ENCODE measurements around the gene ASB7.
A peak's percentile ranks its signal among the peaks of the same experiment; 100 is the strongest.

The ASB7 gene

GRCh38 chr15:100614918-100615317 lies 12.5 kb downstream of the ASB7 start:
- H3K9me3 ChIP-seq (ENCODE audit: control insufficient read depth in 2 of 2, low read length in 2 of 2), result no peaks in the 10 kb centered on the region
- no peaks in the 10 kb centered on the region for H3K27me3 ChIP-seq (ENCODE audit: control insufficient read depth in 2 of 2, insufficient read depth in 2 of 2, low read length in 2 of 2)

GRCh38 chr15:100615801-100616200 lies 13.4 kb downstream of the ASB7 start:
- no peaks in the 10 kb centered on the region for H3K9me3 ChIP-seq (ENCODE audit: control insufficient read depth in 2 of 2, low read length in 2 of 2)
- peaks cover 23 to 35% of the 10 kb centered on the region in 2 donors for H3K36me3 ChIP-seq (ENCODE audit: control insufficient read depth in 2 of 2, insufficient read depth in 2 of 2, low read length in 2 of 2)
- H3K4me1 ChIP-seq (ENCODE audit: control insufficient read depth in 2 of 2, insufficient read depth in 2 of 2, low read length in 2 of 2), result peaks cover 18 to 27% of the 10 kb centered on the region in 2 donors
- H3K4me3 ChIP-seq (ENCODE audit: low read length in 2 of 2), result no peak overlapping the region
- peak overlapping the region; percentile 56 to 69 for H3K27ac ChIP-seq (ENCODE audit: low read depth in 2 of 2, low read length in 2 of 2)
- no peaks in the 10 kb centered on the region for H3K27me3 ChIP-seq (ENCODE audit: control insufficient read depth in 2 of 2, insufficient read depth in 2 of 2, low read length in 2 of 2)
- no peak overlapping the region for H3K9ac ChIP-seq (ENCODE audit: low read depth in 1 of 2, low read length in 2 of 2)

More at GRCh38 chr15:100614918-100615317, 12.5 kb downstream of the ASB7 start:
- peaks cover 20 to 32% of the 10 kb centered on the region in 2 donors for H3K36me3 ChIP-seq (ENCODE audit: control insufficient read depth in 2 of 2, insufficient read depth in 2 of 2, low read length in 2 of 2)
- peak overlapping the region; percentile 69 to 80 for H3K27ac ChIP-seq (ENCODE audit: low read depth in 2 of 2, low read length in 2 of 2)
- H3K4me1 ChIP-seq (ENCODE audit: control insufficient read depth in 2 of 2, insufficient read depth in 2 of 2, low read length in 2 of 2), result peaks cover 18 to 27% of the 10 kb centered on the region in 2 donors
- no peak overlapping the region for H3K4me3 ChIP-seq (ENCODE audit: low read length in 2 of 2)
- no peak overlapping the region for H3K9ac ChIP-seq (ENCODE audit: low read depth in 1 of 2, low read length in 2 of 2)

GRCh38 chr15:100616700-100617099 lies 14.3 kb downstream of the ASB7 start:
- Histone ChIP-seq H3K9me3 (ENCODE audit: control insufficient read depth in 2 of 2, low read length in 2 of 2) (no peaks in the 10 kb centered on the region), H3K36me3 (ENCODE audit: control insufficient read depth in 2 of 2, insufficient read depth in 2 of 2, low read length in 2 of 2) (peaks cover 20 to 30% of the 10 kb centered on the region in 2 donors), H3K4me1 (ENCODE audit: control insufficient read depth in 2 of 2, insufficient read depth in 2 of 2, low read length in 2 of 2) (peaks cover 18 to 27% of the 10 kb centered on the region in 2 donors), H3K27ac (ENCODE audit: low read depth in 2 of 2, low read length in 2 of 2) (no peak overlapping the region), H3K9ac (ENCODE audit: low read depth in 1 of 2, low read length in 2 of 2) (no peak overlapping the region), H3K4me3 (ENCODE audit: low read length in 2 of 2) (no peak overlapping the region), H3K27me3 (ENCODE audit: control insufficient read depth in 2 of 2, insufficient read depth in 2 of 2, low read length in 2 of 2) (no peaks in the 10 kb centered on the region)

GRCh38 chr15:100623301-100623700 lies 20.9 kb downstream of the ASB7 start:
- Histone ChIP-seq H3K27ac (ENCODE audit: low read depth in 2 of 2, low read length in 2 of 2) (no peak overlapping the region), H3K4me1 (ENCODE audit: control insufficient read depth in 2 of 2, insufficient read depth in 2 of 2, low read length in 2 of 2) (no peaks in the 10 kb centered on the region), H3K4me3 (ENCODE audit: low read length in 2 of 2) (no peak overlapping the region), H3K27me3 (ENCODE audit: control insufficient read depth in 2 of 2, insufficient read depth in 2 of 2, low read length in 2 of 2) (no peaks in the 10 kb centered on the region), H3K9ac (ENCODE audit: low read depth in 1 of 2, low read length in 2 of 2) (no peak overlapping the region), H3K36me3 (ENCODE audit: control insufficient read depth in 2 of 2, insufficient read depth in 2 of 2, low read length in 2 of 2) (peaks cover 15 to 17% of the 10 kb centered on the region in 2 donors), H3K9me3 (ENCODE audit: control insufficient read depth in 2 of 2, low read length in 2 of 2) (no peaks in the 10 kb centered on the region)

- Histone ChIP-seq H3K9me3 (ENCODE audit: control insufficient read depth in 2 of 2, low read length in 2 of 2) (no peaks in the 10 kb centered on the region), H3K36me3 (ENCODE audit: control insufficient read depth in 2 of 2, insufficient read depth in 2 of 2, low read length in 2 of 2) (peaks cover 20 to 30% of the 10 kb centered on the region in 2 donors), H3K4me1 (ENCODE audit: control insufficient read depth in 2 of 2, insufficient read depth in 2 of 2, low read length in 2 of 2) (no peaks in the 10 kb centered on the region), H3K27me3 (ENCODE audit: control insufficient read depth in 2 of 2, insufficient read depth in 2 of 2, low read length in 2 of 2) (no peaks in the 10 kb centered on the region), H3K9ac (ENCODE audit: low read depth in 1 of 2, low read length in 2 of 2) (no peak overlapping the region), H3K27ac (ENCODE audit: low read depth in 2 of 2, low read length in 2 of 2) (no peak overlapping the region), H3K4me3 (ENCODE audit: low read length in 2 of 2) (no peak overlapping the region)
Observed at GRCh38 chr15:100627789-100628395, 25.5 kb downstream of the ASB7 start.

- peaks cover 20 to 31% of the 10 kb centered on the region in 2 donors for H3K36me3 ChIP-seq (ENCODE audit: control insufficient read depth in 2 of 2, insufficient read depth in 2 of 2, low read length in 2 of 2)
- H3K4me1 ChIP-seq (ENCODE audit: control insufficient read depth in 2 of 2, insufficient read depth in 2 of 2, low read length in 2 of 2), result no peaks in the 10 kb centered on the region
- no peak overlapping the region for H3K27ac ChIP-seq (ENCODE audit: low read depth in 2 of 2, low read length in 2 of 2)
- H3K9me3 ChIP-seq (ENCODE audit: control insufficient read depth in 2 of 2, low read length in 2 of 2), result no peaks in the 10 kb centered on the region
- H3K9ac ChIP-seq (ENCODE audit: low read depth in 1 of 2, low read length in 2 of 2), result no peak overlapping the region
- H3K27me3 ChIP-seq (ENCODE audit: control insufficient read depth in 2 of 2, insufficient read depth in 2 of 2, low read length in 2 of 2), result no peaks in the 10 kb centered on the region
- H3K4me3 ChIP-seq (ENCODE audit: low read length in 2 of 2), result no peak overlapping the region
Observed at GRCh38 chr15:100628746-100629145, 26.4 kb downstream of the ASB7 start.

- H3K27me3 ChIP-seq (ENCODE audit: control insufficient read depth in 2 of 2, insufficient read depth in 2 of 2, low read length in 2 of 2), result no peaks in the 10 kb centered on the region
- H3K9ac ChIP-seq (ENCODE audit: low read depth in 1 of 2, low read length in 2 of 2), result no peak overlapping the region
- H3K27ac ChIP-seq (ENCODE audit: low read depth in 2 of 2, low read length in 2 of 2), result no peak overlapping the region
- no peaks in the 10 kb centered on the region for H3K9me3 ChIP-seq (ENCODE audit: control insufficient read depth in 2 of 2, low read length in 2 of 2)
- peaks cover 0 to 7% of the 10 kb centered on the region in 2 donors for H3K4me1 ChIP-seq (ENCODE audit: control insufficient read depth in 2 of 2, insufficient read depth in 2 of 2, low read length in 2 of 2)
- peaks cover 20 to 31% of the 10 kb centered on the region in 2 donors for H3K36me3 ChIP-seq (ENCODE audit: control insufficient read depth in 2 of 2, insufficient read depth in 2 of 2, low read length in 2 of 2)
- no peak overlapping the region for H3K4me3 ChIP-seq (ENCODE audit: low read length in 2 of 2)
Observed at GRCh38 chr15:100631831-100632230, 29.4 kb downstream of the ASB7 start.

- H3K9ac ChIP-seq (ENCODE audit: low read depth in 1 of 2, low read length in 2 of 2), result no peak overlapping the region
- H3K27ac ChIP-seq (ENCODE audit: low read depth in 2 of 2, low read length in 2 of 2), result no peak overlapping the region
- no peaks in the 10 kb centered on the region for H3K9me3 ChIP-seq (ENCODE audit: control insufficient read depth in 2 of 2, low read length in 2 of 2)
- peaks cover under 1 to 10% of the 10 kb centered on the region in 2 donors for H3K4me1 ChIP-seq (ENCODE audit: control insufficient read depth in 2 of 2, insufficient read depth in 2 of 2, low read length in 2 of 2)
- no peaks in the 10 kb centered on the region for H3K27me3 ChIP-seq (ENCODE audit: control insufficient read depth in 2 of 2, insufficient read depth in 2 of 2, low read length in 2 of 2)
- H3K36me3 ChIP-seq (ENCODE audit: control insufficient read depth in 2 of 2, insufficient read depth in 2 of 2, low read length in 2 of 2), result peaks cover 20 to 31% of the 10 kb centered on the region in 2 donors
- no peak overlapping the region for H3K4me3 ChIP-seq (ENCODE audit: low read length in 2 of 2)
Observed at GRCh38 chr15:100633763-100634075, 31.3 kb downstream of the ASB7 start.

- no peak overlapping the region for H3K4me3 ChIP-seq (ENCODE audit: low read length in 2 of 2)
- no peaks in the 10 kb centered on the region for H3K27me3 ChIP-seq (ENCODE audit: control insufficient read depth in 2 of 2, insufficient read depth in 2 of 2, low read length in 2 of 2)
- H3K9ac ChIP-seq (ENCODE audit: low read depth in 1 of 2, low read length in 2 of 2), result no peak overlapping the region
- H3K27ac ChIP-seq (ENCODE audit: low read depth in 2 of 2, low read length in 2 of 2), result no peak overlapping the region
- peaks cover 10 to 17% of the 10 kb centered on the region in 2 donors for H3K36me3 ChIP-seq (ENCODE audit: control insufficient read depth in 2 of 2, insufficient read depth in 2 of 2, low read length in 2 of 2)
- H3K9me3 ChIP-seq (ENCODE audit: control insufficient read depth in 2 of 2, low read length in 2 of 2), result no peaks in the 10 kb centered on the region
- H3K4me1 ChIP-seq (ENCODE audit: control insufficient read depth in 2 of 2, insufficient read depth in 2 of 2, low read length in 2 of 2), result peaks cover 3 to 10% of the 10 kb centered on the region in 2 donors
Observed at GRCh38 chr15:100635406-100636071, 33.1 kb downstream of the ASB7 start.

GRCh38 chr15:100638177-100638730 lies 35.9 kb downstream of the ASB7 start:
- no peak overlapping the region for H3K9ac ChIP-seq (ENCODE audit: low read depth in 1 of 2, low read length in 2 of 2)
- no peaks in the 10 kb centered on the region for H3K9me3 ChIP-seq (ENCODE audit: control insufficient read depth in 2 of 2, low read length in 2 of 2)
- no peaks in the 10 kb centered on the region for H3K36me3 ChIP-seq (ENCODE audit: control insufficient read depth in 2 of 2, insufficient read depth in 2 of 2, low read length in 2 of 2)
- no peak overlapping the region for H3K27ac ChIP-seq (ENCODE audit: low read depth in 2 of 2, low read length in 2 of 2)
- no peak overlapping the region for H3K4me3 ChIP-seq (ENCODE audit: low read length in 2 of 2)
- no peaks in the 10 kb centered on the region for H3K27me3 ChIP-seq (ENCODE audit: control insufficient read depth in 2 of 2, insufficient read depth in 2 of 2, low read length in 2 of 2)
- H3K4me1 ChIP-seq (ENCODE audit: control insufficient read depth in 2 of 2, insufficient read depth in 2 of 2, low read length in 2 of 2), result peaks cover 3 to 10% of the 10 kb centered on the region in 2 donors

Data from mucosa of rectum (tissue), 2 donors.